ENCODE data around the gene KNTC1.
"Not testable (repeated sequence)": the region's sequence is repeated elsewhere in the genome, so short reads cannot be mapped to it uniquely, and the experiment has no call there.

KNTC1 gene

GRCh38 chr12:122653291-122653690, 126.2 kb downstream of the KNTC1 start:
- not testable (repeated sequence) for DNase-seq

- no peak for DNase-seq
Measured at GRCh38 chr12:122656298-122656697, 129.2 kb downstream of the KNTC1 start.

GRCh38 chr12:122659579-122659978, 132.5 kb downstream of the KNTC1 start:
- no peak for DNase-seq

- DNase-seq = no peak
Measured at GRCh38 chr12:122661246-122661645, 134.2 kb downstream of the KNTC1 start.

GRCh38 chr12:122661938-122662337, 134.9 kb downstream of the KNTC1 start:
- DNase-seq = no peak

GRCh38 chr12:122665349-122665748, 138.3 kb downstream of the KNTC1 start:
- no peak for DNase-seq

- no peak for DNase-seq
Measured at GRCh38 chr12:122665759-122666158, 138.7 kb downstream of the KNTC1 start.

GRCh38 chr12:122668268-122668667, 141.2 kb downstream of the KNTC1 start:
- DNase-seq = no peak

GRCh38 chr12:122669397-122670070, 142.5 kb downstream of the KNTC1 start:
- no peak for DNase-seq

- no peak for DNase-seq
Measured at GRCh38 chr12:122672515-122672914, 145.5 kb downstream of the KNTC1 start.
